Raji (cell line): Measurements from ENCODE around the gene PRSS12.

Experiments used
- POLR2A ChIP-seq: IDR thresholded peaks from 2 replicates; pipeline ENCODE4 v1.6.1; 2011; ENCODE audit warnings: low read depth, low read length, control low read depth; ENCODE audit not compliant: insufficient read depth

The PRSS12 gene, protein sequence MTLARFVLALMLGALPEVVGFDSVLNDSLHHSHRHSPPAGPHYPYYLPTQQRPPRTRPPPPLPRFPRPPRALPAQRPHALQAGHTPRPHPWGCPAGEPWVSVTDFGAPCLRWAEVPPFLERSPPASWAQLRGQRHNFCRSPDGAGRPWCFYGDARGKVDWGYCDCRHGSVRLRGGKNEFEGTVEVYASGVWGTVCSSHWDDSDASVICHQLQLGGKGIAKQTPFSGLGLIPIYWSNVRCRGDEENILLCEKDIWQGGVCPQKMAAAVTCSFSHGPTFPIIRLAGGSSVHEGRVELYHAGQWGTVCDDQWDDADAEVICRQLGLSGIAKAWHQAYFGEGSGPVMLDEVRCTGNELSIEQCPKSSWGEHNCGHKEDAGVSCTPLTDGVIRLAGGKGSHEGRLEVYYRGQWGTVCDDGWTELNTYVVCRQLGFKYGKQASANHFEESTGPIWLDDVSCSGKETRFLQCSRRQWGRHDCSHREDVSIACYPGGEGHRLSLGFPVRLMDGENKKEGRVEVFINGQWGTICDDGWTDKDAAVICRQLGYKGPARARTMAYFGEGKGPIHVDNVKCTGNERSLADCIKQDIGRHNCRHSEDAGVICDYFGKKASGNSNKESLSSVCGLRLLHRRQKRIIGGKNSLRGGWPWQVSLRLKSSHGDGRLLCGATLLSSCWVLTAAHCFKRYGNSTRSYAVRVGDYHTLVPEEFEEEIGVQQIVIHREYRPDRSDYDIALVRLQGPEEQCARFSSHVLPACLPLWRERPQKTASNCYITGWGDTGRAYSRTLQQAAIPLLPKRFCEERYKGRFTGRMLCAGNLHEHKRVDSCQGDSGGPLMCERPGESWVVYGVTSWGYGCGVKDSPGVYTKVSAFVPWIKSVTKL

DNA sequence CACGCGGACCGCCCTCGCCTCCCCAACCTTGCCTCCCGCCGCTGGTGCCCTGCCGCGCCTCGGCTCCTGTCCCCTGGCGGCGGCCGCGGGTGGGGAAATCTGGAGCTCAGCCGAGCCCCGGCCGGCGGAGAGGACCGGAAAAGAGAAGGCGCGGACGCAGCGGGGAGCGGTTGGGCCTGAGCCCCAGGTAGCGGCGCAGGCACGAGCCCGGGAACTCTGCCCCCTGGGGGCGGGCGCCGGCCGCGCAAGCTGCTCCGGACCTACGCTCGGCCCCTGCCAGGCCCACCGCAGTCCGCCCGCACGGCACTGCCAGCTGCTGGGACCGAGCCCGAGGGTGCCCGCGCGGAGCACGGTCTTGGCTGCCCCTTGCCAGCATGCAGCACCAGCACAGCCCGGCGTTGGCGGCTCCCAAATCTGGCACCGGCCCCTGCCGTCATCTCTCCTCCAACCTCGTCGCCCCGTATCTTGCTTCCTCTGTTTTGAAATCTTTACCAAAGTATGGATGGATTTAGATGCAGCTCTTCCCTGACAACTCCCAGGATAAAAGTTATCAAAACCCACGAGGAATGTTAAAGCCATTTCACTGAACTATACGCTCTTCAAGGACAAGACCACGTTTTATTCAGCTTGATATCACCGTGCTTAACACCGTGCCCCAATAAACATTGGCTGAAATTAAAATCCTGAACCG, at the start of gene PRSS12:
TSS of gene PRSS12 (minus strand) at position 161 of the 691 bp plus-strand sequence. CDS start 283 bp downstream, outside the sequence.
- no peak for TF ChIP-seq POLR2A

DNA sequence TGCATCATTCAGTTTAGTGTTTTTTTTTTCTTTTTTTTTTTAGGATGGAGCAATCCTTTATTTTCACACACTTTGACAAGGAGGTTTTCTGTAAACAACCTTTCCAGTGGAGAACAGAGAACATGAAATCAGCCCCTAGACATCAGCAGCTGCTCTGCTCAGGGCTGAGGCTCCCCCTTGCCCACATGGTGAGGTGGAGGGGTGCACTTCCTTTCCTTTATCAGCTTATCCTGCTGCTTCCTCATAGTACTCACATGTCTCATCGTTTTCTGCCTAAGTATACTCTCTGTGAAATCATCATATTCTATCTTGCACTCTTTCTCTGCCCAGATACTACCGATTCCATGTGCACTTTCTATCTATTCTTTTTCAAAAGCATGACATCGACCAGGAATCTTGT, 47.6 kb upstream of the PRSS12 start:
- TF ChIP-seq POLR2A, result no peak

DNA sequence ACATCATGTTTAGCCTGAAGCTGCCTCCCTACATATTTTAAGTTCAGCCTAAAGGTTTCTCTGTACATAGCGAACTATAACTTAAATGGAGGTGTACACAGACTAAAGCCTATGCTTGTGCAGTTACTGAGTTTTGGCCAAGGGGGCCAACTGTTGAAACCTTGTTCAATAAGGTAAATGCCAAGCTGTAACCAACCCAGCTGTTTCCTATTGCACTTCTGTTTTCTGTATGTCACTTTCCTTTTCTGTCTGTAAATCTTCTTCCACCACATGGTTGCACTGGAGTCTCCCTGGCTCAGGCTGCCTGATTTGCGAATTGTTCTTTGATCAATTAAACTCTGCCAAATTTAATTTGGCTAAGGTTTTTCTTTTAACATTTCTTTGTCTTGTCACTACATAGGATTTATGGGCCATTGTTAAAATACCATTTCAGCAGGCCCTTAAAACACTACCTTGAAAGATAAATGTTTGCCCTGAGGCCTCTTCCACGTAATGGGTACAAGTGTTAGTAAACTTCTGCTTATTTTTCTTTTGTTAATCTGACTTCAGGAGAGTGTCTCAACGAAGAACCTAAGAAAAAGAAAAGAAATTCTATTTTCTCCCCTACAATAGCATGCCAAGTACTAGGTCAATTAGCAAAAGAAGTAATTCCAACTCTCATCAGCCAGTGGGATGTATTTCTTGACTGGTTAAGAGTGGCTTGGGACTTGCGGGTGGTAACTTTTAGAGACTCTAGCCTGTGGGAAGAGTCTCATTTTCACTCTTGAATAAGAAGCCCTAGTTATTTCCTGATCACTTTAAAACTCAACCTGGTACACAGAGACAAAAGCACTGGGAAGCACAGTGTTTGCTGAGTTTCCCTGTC, 45.7 kb upstream of the PRSS12 start:
- TF ChIP-seq POLR2A, result no peak

DNA sequence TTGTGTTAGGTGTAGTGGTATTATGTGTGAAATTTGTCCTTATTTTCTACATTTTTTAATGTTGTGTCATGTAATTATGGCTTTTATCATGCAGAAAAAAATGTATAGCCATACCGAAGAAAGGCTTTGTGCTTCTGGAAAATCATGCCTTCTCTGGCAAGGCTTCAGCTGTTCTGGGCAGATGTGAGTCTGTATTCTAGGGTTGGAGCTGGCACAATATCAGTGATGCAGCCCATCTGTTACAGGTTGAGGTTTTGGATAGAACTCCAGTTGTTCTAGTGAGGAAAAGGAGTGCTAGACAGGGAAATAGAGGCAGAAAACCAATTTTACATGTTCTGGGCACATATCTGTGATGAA, 44.8 kb upstream of the PRSS12 start:
- TF ChIP-seq POLR2A, result no peak

DNA sequence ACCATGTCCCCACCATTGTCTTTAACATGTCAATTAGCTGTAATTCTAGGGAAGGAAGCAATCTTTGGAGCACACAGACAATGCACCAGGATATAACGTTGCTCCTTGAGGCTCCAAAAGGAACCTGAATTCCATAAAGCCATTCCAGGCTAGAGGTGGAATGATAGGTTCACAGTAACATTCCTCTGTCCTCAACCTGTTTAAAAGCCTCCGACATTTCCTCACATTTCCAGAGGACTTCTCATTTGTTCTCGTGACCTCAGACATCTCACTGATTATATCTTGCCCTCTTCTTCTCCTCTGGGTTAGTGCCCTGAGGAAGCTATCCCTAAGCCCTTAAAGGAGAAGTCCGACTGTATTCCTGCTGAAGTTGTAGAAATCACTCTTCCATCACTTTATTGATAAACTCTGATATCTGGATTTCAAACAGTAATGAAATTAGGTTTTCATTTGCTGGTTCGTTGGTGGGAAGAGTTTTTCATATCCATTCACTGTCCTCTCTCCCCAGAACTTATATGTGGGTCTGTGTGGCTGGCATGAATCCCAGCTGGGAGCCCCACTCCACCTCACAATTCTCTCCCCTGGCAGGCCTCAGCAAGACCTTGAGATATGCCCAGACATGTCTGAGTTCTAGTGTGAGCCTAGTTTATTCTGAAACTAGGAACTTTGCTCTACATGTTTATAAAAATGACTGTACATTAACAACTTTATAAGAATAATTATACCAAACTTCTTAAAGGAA, 44.2 kb upstream of the PRSS12 start:
- no peak for TF ChIP-seq POLR2A

DNA sequence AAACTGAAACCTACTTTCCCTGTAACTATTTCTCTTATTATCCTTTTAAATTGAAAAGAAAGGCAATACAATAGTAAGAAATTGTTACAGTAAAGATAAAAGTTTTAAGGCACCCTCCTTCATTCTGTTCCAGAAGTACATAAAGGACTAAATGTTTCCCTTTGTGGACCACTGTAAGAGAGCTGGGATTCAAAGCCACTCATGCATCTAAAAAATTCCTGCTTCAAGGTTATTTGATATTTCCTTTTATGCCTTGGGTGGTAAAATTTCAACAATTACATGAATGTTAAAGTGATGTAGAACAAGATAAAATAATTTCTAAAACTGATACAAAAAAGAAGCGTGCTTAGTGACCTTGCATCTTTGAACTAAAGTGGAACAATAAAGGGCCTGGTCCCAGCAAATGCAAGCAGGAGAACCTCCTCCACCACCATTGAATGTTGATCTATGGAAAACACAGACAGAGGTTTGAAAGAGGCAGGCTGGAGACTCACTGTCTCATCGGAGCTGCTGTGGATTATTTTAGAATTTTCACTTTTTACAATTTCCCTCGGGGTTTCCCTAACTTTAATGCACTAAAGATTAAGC, 42.3 kb upstream of the PRSS12 start:
- TF ChIP-seq POLR2A, result no peak

DNA sequence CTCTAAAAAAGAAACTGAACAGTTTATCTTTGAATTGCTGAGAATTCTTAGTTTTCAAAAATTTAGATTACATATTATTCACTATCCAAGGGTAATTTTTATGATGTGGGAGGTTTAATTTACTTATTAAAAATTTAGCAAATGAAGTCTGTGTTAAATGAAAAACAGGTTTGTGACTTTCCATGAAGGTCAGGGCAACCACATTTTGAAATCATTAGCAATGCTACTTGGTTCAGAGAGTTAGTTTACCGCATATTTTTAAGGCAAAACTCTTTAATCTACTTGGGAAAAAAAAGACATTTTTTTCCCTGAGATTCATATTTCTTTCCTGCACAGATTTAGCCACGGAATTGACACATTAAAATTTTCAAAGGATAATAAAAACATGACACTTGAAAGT, 37.3 kb upstream of the PRSS12 start:
- TF ChIP-seq POLR2A, result no peak

DNA sequence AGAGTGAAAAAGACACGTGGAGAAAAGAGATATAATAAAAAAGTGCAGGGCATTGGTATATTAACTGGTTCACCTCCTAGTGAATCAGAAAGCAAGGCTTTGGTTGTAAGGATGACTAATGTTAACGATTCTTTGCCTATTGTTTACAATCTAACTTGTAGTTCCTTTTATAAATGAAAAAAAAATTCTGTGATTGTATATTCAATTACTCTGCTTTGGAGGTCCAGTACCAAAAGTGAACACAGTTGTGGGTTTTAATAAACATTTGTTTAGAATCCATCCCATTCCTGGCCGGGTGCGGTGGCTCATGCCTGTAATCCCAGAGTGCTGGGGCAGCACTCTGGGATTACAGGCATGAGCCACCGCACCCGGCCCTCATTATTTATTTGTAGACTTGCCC, 36.9 kb upstream of the PRSS12 start:
- TF ChIP-seq POLR2A, result no peak

DNA sequence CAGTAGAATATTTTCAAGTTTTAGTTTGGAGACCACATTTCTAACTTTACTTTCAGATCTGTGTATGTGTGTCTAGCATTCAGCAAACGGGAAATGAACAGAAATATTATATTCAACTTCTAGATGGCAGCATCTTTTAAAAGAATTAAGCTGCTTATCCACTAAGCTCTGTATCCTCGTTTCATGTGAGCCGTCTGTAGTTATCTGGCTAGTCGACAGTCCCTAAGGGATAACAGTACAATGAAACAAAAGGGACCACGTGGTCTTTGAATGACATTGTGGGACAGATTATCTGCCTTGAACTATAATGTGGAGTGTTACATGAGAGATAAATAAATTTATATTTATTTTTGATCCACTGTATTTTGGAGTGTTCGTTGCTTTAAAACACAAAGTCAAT, 35.8 kb upstream of the PRSS12 start:
- TF ChIP-seq POLR2A, result no peak

DNA sequence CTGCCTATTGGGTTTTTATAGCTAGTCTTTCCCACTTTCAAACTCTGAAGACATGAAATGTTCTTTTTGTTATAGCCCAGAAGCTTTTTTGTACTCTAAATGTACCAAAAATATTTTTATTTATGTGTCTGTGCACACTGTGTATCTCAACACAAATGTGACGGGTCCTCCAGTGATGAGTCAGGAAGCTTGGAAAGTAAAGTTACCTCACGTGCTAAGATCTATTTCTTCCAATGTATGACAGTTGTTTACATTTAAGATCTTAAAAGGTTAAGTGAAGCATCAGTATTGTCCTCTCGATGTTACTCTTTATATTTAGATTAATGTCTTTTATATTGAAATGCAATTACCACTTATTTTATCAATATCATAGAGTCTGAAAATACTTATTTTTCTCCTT, 29.1 kb upstream of the PRSS12 start:
- TF ChIP-seq POLR2A, result no peak

DNA sequence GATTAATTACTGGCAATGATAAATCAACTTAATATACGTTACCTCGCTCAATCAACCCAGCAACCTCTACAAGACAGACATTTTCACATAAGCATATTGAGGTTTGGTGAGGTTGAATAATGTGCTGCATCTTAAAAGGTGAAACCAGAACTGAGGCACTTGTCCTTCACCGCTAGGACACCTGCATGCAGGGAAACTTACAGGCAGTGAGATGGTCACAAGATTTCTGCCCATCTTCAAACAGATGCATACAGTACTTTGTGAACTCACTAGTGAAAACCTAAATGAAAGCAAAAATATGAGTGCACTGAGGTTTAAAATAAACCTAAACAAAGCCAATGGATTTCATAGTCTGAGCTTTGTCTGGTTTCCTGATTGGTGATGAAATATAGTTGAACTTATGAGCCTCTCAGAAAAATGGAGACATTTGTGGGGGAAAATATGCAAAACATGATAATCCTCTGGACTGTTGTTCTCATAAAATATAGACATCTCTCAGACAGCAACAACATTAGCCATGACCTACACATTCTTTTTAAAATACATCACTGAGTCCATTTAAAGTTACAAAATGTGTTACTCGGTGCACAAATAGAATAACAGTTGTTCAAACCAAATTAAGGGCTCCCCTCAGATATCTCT, 20.9 kb upstream of the PRSS12 start:
- TF ChIP-seq POLR2A, result no peak

DNA sequence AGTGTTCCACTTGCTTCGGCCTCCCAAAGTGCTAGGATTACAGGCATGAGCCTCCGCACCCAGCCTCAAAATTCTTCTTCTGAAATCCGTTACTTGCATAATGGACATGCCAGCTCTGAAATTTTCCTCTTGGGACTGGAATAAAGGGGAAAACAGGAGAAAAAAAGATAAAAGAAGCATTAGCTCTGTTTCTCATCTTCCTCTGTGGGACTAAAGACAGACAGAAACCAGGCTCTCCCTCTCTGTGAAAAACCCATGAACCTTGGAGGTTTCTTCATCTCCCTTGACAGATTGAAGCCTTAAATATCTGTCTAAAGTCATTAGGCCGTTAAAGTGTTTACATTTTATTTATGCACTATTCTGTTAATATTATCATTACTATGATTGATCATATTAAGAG, 19.4 kb upstream of the PRSS12 start:
- no peak for TF ChIP-seq POLR2A

DNA sequence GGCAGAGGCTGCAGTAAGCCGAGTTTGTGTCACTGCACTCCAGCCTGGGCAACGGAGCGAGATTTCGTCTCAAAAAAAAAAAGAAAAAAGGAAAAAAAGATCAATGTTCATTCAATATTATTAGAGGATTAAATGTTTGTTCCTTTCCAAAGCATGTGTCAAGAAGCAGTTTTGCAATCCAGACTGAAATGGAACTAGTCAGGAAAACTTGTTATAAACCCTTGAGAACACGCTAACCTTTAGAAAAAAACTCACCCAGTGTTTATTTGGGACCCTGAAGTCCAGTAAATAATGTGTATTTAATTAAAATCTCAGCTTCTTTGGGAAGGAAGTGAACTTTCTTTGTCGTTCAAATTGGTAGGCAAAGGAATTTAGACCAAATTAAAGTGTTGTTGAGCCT, 16.4 kb upstream of the PRSS12 start:
- no peak for TF ChIP-seq POLR2A
